HG02943 (cell line): ENCODE data around the gene PRKG1.

Experiments used
- ATAC-seq: cut with Tn5 transposase; IDR thresholded peaks from one replicate; pipeline ENCODE4 v1.9.1; 2021; ENCODE audit warnings: mild to moderate bottlenecking, low read depth, moderate library complexity; ENCODE audit not compliant: unreplicated experiment

Gene PRKG1

GRCh38 chr10:51932530-51932929 is 858.2 kb downstream of the PRKG1 start:
- ATAC-seq: no peak

- ATAC-seq: no peak
These were observed 860.1 kb downstream of the PRKG1 start for GRCh38 chr10:51934373-51934772.

GRCh38 chr10:51935341-51935740 is 861.1 kb downstream of the PRKG1 start:
- no peak for ATAC-seq

GRCh38 chr10:51937308-51938140 is 863.2 kb downstream of the PRKG1 start:
- no peak for ATAC-seq

- no peak for ATAC-seq
These were observed 876.2 kb downstream of the PRKG1 start for GRCh38 chr10:51950371-51950995.

- no peak for ATAC-seq
These were observed 876.8 kb downstream of the PRKG1 start for GRCh38 chr10:51950996-51951555.

- no peak for ATAC-seq
These were observed 877.3 kb downstream of the PRKG1 start for GRCh38 chr10:51951601-51952000.

GRCh38 chr10:51952056-51952455 is 877.8 kb downstream of the PRKG1 start:
- no peak for ATAC-seq

GRCh38 chr10:51955696-51956095 is 881.4 kb downstream of the PRKG1 start:
- no peak for ATAC-seq

- ATAC-seq: no peak
These were observed 882.5 kb downstream of the PRKG1 start for GRCh38 chr10:51956822-51957221.

GRCh38 chr10:51960494-51960895 is 886.2 kb downstream of the PRKG1 start:
- ATAC-seq: no peak

- ATAC-seq: no peak
These were observed 887.1 kb downstream of the PRKG1 start for GRCh38 chr10:51961401-51961800.

- ATAC-seq: no peak
These were observed 890.3 kb downstream of the PRKG1 start for GRCh38 chr10:51964630-51965029.

GRCh38 chr10:51965451-51965850 is 891.2 kb downstream of the PRKG1 start:
- ATAC-seq: no peak

- no peak for ATAC-seq
These were observed 898.6 kb downstream of the PRKG1 start for GRCh38 chr10:51972733-51973346.

GRCh38 chr10:51980752-51981151 is 906.5 kb downstream of the PRKG1 start:
- ATAC-seq: no peak

- ATAC-seq: no peak
These were observed 907.4 kb downstream of the PRKG1 start for GRCh38 chr10:51981731-51982130.

GRCh38 chr10:51983481-51983880 is 909.2 kb downstream of the PRKG1 start:
- ATAC-seq: no peak

- ATAC-seq: no peak
These were observed 911.0 kb downstream of the PRKG1 start for GRCh38 chr10:51985336-51985735.

GRCh38 chr10:51986516-51986915 is 912.2 kb downstream of the PRKG1 start:
- no peak for ATAC-seq

- no peak for ATAC-seq
These were observed 919.2 kb downstream of the PRKG1 start for GRCh38 chr10:51993475-51993874.
